Mesodermal cell (in vitro differentiated cells): Measurements from ENCODE around the gene RFX3.

Experiments
- H3K27ac ChIP-seq: 2 replicates; pipeline ENCODE4 v1.7.0; 2013; ENCODE audit warnings: mild to moderate bottlenecking, low read depth, low read length, moderate library complexity; ENCODE audit not compliant: severe bottlenecking
- H3K36me3 ChIP-seq: 2 replicates; pipeline ENCODE4 v1.7.1; 2013; ENCODE audit warnings: mild to moderate bottlenecking, low read length, moderate library complexity; ENCODE audit not compliant: control insufficient read depth, insufficient read depth
- H3K4me1 ChIP-seq: one replicate; pipeline ENCODE4 v1.7.1; 2013; ENCODE audit warnings: mild to moderate bottlenecking, low read length; ENCODE audit not compliant: insufficient read depth, control insufficient read depth, poor library complexity, severe bottlenecking
- H3K4me3 ChIP-seq: 2 replicates; pipeline ENCODE4 v1.7.0; 2013; ENCODE audit warnings: low read length, control low read depth, mild to moderate bottlenecking; ENCODE audit not compliant: insufficient read depth, poor library complexity, severe bottlenecking; ENCODE audit errors: extremely low read depth
- H3K9me3 ChIP-seq: 2 replicates; pipeline ENCODE4 v1.7.1; 2013; ENCODE audit warnings: mild to moderate bottlenecking, low read length, moderate library complexity; ENCODE audit not compliant: control insufficient read depth
- WGBS, 2 experiments: methylation state at CpG; one replicate each; pipeline ENCODE4 v1.1.5; 2013; ENCODE audit warnings: missing lambda C conversion rate in 2 of 2; ENCODE audit not compliant: insufficient coverage in 2 of 2; 5-methylcytosine and 5-hydroxymethylcytosine counted together

The RFX3 gene

GRCh38 chr9:3224931-3225330 is 300.9 kb downstream of the RFX3 start:
- Histone ChIP-seq H3K36me3 (no peaks in the 10 kb centered on the region), H3K27ac (no peak overlapping the region), H3K4me1 (no peaks in the 10 kb centered on the region), H3K9me3 (no peaks in the 10 kb centered on the region), H3K4me3 (no peak overlapping the region)
- WGBS, 2 experiments: 88 to 93% methylated on average over 6 to 7 of the region's 7 CpGs

GRCh38 chr9:3215658-3216057 is 310.1 kb downstream of the RFX3 start:
- Histone ChIP-seq H3K36me3 (no peaks in the 10 kb centered on the region), H3K4me3 (no peak overlapping the region), H3K4me1 (no peaks in the 10 kb centered on the region), H3K27ac (no peak overlapping the region), H3K9me3 (no peaks in the 10 kb centered on the region)
- 89% methylated on average over 1 of the region's 1 CpG; no CpG with 5 or more reads in 1 of the 2 experiments for WGBS, 2 experiments

- Histone ChIP-seq H3K4me1 (no peaks in the 10 kb centered on the region), H3K9me3 (no peaks in the 10 kb centered on the region), H3K36me3 (no peaks in the 10 kb centered on the region), H3K4me3 (no peak overlapping the region), H3K27ac (no peak overlapping the region)
- 80 to 90% methylated on average over 2 of the region's 4 CpGs for WGBS, 2 experiments
Observed at GRCh38 chr9:3214741-3215140, 311.1 kb downstream of the RFX3 start.

GRCh38 chr9:3205421-3206095 is 320.2 kb downstream of the RFX3 start:
- Histone ChIP-seq H3K36me3 (no peaks in the 10 kb centered on the region), H3K4me1 (no peaks in the 10 kb centered on the region), H3K27ac (no peak overlapping the region), H3K4me3 (no peak overlapping the region), H3K9me3 (no peaks in the 10 kb centered on the region)
- 70 to 88% methylated on average over 1 of the region's 1 CpG for WGBS, 2 experiments

GRCh38 chr9:3200331-3200774 is 325.4 kb downstream of the RFX3 start:
- Histone ChIP-seq H3K4me1 (no peaks in the 10 kb centered on the region), H3K36me3 (no peaks in the 10 kb centered on the region), H3K27ac (no peak overlapping the region), H3K4me3 (no peak overlapping the region), H3K9me3 (no peaks in the 10 kb centered on the region)
- WGBS, 2 experiments: 100% methylated on average over 2 of the region's 4 CpGs; no CpG with 5 or more reads in 1 of the 2 experiments

GRCh38 chr9:3193791-3194190 is 332.0 kb downstream of the RFX3 start:
- no peaks in the 10 kb centered on the region for H3K36me3 ChIP-seq
- no peaks in the 10 kb centered on the region for H3K4me1 ChIP-seq
- no peak overlapping the region for H3K27ac ChIP-seq
- H3K4me3 ChIP-seq: no peak overlapping the region
- 90 to 91% methylated on average over 4 of the region's 4 CpGs for WGBS, 2 experiments
- no peaks in the 10 kb centered on the region for H3K9me3 ChIP-seq

GRCh38 chr9:3191715-3192114 is 334.1 kb downstream of the RFX3 start:
- no peaks in the 10 kb centered on the region for H3K36me3 ChIP-seq
- no peak overlapping the region for H3K4me3 ChIP-seq
- WGBS, 2 experiments: 80 to 87% methylated on average over 3 to 4 of the region's 5 CpGs
- no peaks in the 10 kb centered on the region for H3K9me3 ChIP-seq
- H3K27ac ChIP-seq: no peak overlapping the region
- H3K4me1 ChIP-seq: no peaks in the 10 kb centered on the region

GRCh38 chr9:3189113-3189861 is 336.5 kb downstream of the RFX3 start:
- Histone ChIP-seq H3K9me3 (no peaks in the 10 kb centered on the region), H3K27ac (no peak overlapping the region), H3K4me1 (no peaks in the 10 kb centered on the region), H3K4me3 (no peak overlapping the region), H3K36me3 (no peaks in the 10 kb centered on the region)
- 78 to 83% methylated on average over 3 to 5 of the region's 7 CpGs for WGBS, 2 experiments

- no peak overlapping the region for H3K4me3 ChIP-seq
- no peaks in the 10 kb centered on the region for H3K36me3 ChIP-seq
- WGBS, 2 experiments: 86 to 100% methylated on average over 1 to 3 of the region's 4 CpGs
- H3K4me1 ChIP-seq: no peaks in the 10 kb centered on the region
- no peak overlapping the region for H3K27ac ChIP-seq
- no peaks in the 10 kb centered on the region for H3K9me3 ChIP-seq
Observed at GRCh38 chr9:3186751-3187150, 339.1 kb downstream of the RFX3 start.

GRCh38 chr9:3181049-3181953 is 344.5 kb downstream of the RFX3 start:
- WGBS, 2 experiments: 54 to 66% methylated on average over 44 to 68 of the region's 76 CpGs
- Histone ChIP-seq H3K36me3 (no peaks in the 10 kb centered on the region), H3K4me1 (no peaks in the 10 kb centered on the region), H3K27ac (no peak overlapping the region), H3K9me3 (no peaks in the 10 kb centered on the region), H3K4me3 (no peak overlapping the region)
